ENCODE data around the gene EP400. TPM values are rescaled to one million over a fixed set of nuclear protein-coding genes. Genes with fewer than 3 reads are reported as not detected.
"Not testable (repeated sequence)": the region's sequence is repeated elsewhere in the genome, so short reads cannot be mapped to it uniquely, and the experiment has no call there.

Gene EP400
- total RNA-seq, 1 donor from 2014 or later, result 51.3 TPM

DNA sequence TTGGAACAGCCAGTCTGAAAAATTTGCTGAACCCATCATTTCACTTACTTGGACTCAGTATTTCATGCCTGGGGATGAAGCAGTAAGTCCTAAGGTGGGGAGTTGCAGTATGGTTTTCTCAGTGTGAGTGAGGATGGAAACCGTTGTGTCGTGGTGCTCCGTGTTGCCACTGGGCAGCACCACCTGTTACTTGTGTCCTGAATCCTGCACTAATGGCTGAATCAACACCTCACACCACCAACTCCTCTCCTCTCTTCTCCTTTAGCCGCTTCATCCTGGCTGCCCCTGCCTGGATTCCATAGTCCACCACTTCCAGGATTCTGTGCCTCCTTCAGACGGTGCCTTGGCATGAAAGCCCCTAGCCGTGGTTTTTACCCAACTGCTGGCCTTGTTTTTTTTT, 3.0 kb upstream of the EP400 start:
- Mint-ChIP-seq H3K36me3 (ENCODE audit: unreplicated experiment) (peaks cover 9% of the 10 kb centered on the region), H3K27me3 (ENCODE audit: unreplicated experiment) (no peaks in the 10 kb centered on the region), H3K9me3 (ENCODE audit: unreplicated experiment) (no peaks in the 10 kb centered on the region), H3K4me3 (ENCODE audit: unreplicated experiment) (no peak overlapping the region), H3K27ac (ENCODE audit: unreplicated experiment) (no peak overlapping the region), H3K4me1 (ENCODE audit: unreplicated experiment) (peaks cover 14% of the 10 kb centered on the region)
- DNase-seq (ENCODE audit: extremely low spot score, unreplicated experiment), result no peak
- TF ChIP-seq, protein P1, sequence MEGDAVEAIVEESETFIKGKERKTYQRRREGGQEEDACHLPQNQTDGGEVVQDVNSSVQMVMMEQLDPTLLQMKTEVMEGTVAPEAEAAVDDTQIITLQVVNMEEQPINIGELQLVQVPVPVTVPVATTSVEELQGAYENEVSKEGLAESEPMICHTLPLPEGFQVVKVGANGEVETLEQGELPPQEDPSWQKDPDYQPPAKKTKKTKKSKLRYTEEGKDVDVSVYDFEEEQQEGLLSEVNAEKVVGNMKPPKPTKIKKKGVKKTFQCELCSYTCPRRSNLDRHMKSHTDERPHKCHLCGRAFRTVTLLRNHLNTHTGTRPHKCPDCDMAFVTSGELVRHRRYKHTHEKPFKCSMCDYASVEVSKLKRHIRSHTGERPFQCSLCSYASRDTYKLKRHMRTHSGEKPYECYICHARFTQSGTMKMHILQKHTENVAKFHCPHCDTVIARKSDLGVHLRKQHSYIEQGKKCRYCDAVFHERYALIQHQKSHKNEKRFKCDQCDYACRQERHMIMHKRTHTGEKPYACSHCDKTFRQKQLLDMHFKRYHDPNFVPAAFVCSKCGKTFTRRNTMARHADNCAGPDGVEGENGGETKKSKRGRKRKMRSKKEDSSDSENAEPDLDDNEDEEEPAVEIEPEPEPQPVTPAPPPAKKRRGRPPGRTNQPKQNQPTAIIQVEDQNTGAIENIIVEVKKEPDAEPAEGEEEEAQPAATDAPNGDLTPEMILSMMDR (IDR thresholded peaks at IDR 0.05), result no peak

DNA sequence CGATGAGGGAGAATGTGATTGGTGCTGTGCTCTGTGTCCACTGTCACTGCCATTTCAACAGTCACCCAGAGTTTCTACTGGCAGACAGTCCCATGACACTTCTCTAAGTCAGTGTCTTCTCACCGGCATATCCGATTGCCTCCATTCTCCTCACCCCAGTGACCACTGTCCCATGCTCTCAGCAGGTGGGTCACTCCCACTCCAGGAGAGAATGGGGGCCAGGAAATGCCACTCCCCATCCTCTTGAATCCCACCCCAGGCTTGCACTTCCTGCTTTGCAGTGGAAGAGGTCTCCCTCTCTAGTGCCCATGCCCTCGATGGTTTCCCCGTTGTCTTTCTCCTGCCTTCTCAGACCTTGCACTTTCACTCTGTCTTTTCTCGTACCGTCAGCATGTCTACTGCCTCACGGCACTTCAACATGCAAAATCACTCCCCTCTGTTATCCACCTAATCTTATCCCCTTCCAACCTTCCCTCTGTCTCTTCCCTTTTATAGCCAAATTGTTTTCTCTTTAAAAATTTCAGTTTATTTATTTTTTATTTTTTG, 2.2 kb upstream of the EP400 start:
- DNase-seq (ENCODE audit: extremely low spot score, unreplicated experiment), result peak; percentile 74
- H3K27ac Mint-ChIP-seq (ENCODE audit: unreplicated experiment), result peak overlapping the region; percentile 7
- peaks cover 15% of the 10 kb centered on the region for H3K4me1 Mint-ChIP-seq (ENCODE audit: unreplicated experiment)
- no peaks in the 10 kb centered on the region for H3K27me3 Mint-ChIP-seq (ENCODE audit: unreplicated experiment)
- TF ChIP-seq, protein P1 (IDR thresholded peaks at IDR 0.05), result no peak
- H3K36me3 Mint-ChIP-seq (ENCODE audit: unreplicated experiment), result peaks cover 8% of the 10 kb centered on the region
- H3K4me3 Mint-ChIP-seq (ENCODE audit: unreplicated experiment), result no peak overlapping the region
- H3K9me3 Mint-ChIP-seq (ENCODE audit: unreplicated experiment), result no peaks in the 10 kb centered on the region

DNA sequence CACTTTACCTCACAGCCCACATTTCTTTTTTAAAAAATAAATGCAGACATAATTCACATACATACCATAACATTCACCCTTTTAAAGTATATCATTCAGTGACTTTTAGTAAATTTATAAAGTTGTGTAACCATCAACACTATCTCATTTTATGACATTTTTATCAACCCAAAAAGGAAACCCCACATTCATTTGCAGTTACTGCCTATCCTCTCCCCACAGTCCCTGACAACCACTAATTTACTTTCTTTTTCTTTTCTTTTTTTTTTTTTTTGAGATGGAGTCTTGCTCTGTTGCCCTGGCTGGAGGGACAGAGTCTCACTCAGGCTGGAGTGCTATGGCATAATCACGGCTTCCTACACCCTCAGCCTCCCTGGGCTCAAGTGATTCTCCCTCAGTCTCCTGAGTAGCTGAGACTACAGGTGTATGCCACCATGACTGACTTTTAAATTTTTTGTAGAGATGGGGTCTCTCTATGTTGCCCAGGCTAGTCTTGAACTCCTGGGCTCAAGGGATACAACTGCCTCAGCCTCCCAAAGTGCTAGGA, 1.5 kb upstream of the EP400 start:
- H3K9me3 Mint-ChIP-seq (ENCODE audit: unreplicated experiment), result no peaks in the 10 kb centered on the region
- no peaks in the 10 kb centered on the region for H3K27me3 Mint-ChIP-seq (ENCODE audit: unreplicated experiment)
- TF ChIP-seq, protein P1 (IDR thresholded peaks at IDR 0.05), result no peak
- H3K36me3 Mint-ChIP-seq (ENCODE audit: unreplicated experiment), result peaks cover 8% of the 10 kb centered on the region
- peaks cover 16% of the 10 kb centered on the region for H3K4me1 Mint-ChIP-seq (ENCODE audit: unreplicated experiment)
- DNase-seq (ENCODE audit: extremely low spot score, unreplicated experiment), result peak; percentile 17
- H3K4me3 Mint-ChIP-seq (ENCODE audit: unreplicated experiment), result peak overlapping the region; percentile 8
- H3K27ac Mint-ChIP-seq (ENCODE audit: unreplicated experiment), result peak overlapping the region; percentile 46

DNA sequence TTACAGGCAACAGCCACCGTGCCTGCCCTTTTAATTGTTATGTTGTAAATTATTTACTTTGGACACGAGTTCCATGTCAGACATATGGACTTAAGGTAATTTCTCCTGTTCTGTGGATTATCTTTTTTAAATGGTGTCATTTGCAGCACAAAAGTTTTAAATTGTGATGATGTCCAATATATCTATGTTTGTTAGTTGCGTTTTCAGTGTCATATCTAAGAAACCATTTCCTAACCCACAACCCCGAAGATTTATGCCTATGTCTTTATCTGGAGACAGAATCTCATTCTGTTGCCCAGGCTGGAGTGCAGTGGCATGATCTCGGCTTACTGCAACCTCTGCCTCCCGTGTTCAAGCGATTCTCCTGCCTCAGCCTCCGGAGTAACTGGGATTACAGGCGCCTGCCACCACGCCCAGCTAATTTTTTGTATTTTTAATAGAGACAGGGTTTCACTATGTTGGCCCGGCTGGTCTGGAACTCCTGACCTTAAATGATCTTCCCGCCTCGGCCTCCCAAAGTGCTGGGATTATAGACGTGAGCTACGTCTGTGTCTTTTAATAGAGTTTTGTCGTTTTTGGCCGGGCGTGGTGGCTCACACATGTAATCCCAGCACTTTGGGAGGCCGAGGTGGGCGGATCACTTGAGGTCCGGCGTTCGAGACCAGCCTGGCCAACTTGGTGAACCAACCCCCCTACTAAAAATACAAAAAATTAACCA, 870 bp upstream of the EP400 start:
- not testable (repeated sequence) for H3K9me3 Mint-ChIP-seq (ENCODE audit: unreplicated experiment); H3K27me3 Mint-ChIP-seq (ENCODE audit: unreplicated experiment); H3K36me3 Mint-ChIP-seq (ENCODE audit: unreplicated experiment); DNase-seq (ENCODE audit: extremely low spot score, unreplicated experiment)
- peak overlapping the region; percentile 78 for H3K4me3 Mint-ChIP-seq (ENCODE audit: unreplicated experiment)
- H3K4me1 Mint-ChIP-seq (ENCODE audit: unreplicated experiment), result peaks cover 16% of the 10 kb centered on the region
- peak overlapping the region; percentile 81 for H3K27ac Mint-ChIP-seq (ENCODE audit: unreplicated experiment)

DNA sequence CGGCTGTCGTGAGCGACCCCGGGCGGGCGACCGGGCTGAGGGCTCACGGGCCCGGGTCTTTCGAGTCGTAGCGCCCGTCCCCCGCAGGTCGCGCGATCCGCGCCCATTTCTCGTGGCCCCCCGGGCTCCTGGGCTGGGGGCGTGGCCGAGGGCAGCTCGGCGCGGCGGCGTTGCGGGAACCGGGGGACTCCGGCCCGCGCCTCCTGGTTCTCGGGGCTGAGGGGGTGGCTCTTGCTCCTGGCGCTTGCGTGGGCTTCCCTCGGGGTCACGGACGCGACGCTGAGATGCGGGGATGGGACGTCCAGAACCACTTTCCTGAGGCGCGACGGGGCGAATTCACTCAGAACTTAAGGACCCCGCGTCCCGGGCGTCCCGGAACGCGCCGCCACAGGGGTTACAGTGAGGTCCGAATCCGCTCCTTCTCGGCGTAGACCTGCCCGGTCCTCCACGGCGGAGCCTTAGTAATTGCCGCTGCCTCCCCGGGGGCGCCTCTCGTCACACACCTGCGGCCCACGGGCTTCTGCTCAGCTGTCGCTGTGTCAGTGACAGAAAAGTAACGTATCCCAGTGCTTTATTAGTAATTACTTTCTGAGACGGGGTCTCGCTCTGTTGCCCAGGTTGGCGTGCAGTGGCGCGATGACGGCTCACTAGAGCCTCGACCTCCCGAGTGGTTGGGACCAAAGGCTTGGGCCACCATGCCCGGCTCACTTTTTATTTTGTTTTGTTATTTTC, 606 bp downstream of the EP400 start:
- Mint-ChIP-seq H3K27ac (ENCODE audit: unreplicated experiment) (peak overlapping the region; percentile 76), H3K36me3 (ENCODE audit: unreplicated experiment) (no peaks in the 10 kb centered on the region), H3K27me3 (ENCODE audit: unreplicated experiment) (no peaks in the 10 kb centered on the region), H3K4me3 (ENCODE audit: unreplicated experiment) (peak overlapping the region; percentile 87), H3K9me3 (ENCODE audit: unreplicated experiment) (no peaks in the 10 kb centered on the region), H3K4me1 (ENCODE audit: unreplicated experiment) (peaks cover 16% of the 10 kb centered on the region)
- DNase-seq (ENCODE audit: extremely low spot score, unreplicated experiment), result peak; percentile 85
- TF ChIP-seq, protein P1 (IDR thresholded peaks at IDR 0.05), result no peak

DNA sequence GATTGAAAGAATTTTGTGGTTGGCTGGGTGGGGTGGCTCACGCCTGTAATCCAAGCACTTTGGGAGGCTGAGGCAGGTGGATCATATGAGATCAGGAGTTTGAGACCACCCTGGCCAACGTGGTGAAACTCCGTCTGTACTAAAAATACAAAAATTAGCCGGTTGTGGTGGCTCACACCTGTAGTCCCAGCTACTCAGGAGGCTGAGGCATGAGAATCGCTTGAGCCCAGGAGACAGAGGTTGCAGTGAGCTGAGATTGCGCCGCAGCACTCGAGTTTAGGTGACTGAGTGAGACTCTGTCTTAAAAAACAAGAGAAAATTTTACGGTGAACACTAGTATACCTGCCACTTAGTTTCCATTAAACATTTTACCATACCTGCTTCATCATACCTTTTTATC, 4.1 kb downstream of the EP400 start:
- not testable (repeated sequence) for H3K9me3 Mint-ChIP-seq (ENCODE audit: unreplicated experiment); H3K27ac Mint-ChIP-seq (ENCODE audit: unreplicated experiment)
- peaks cover 29% of the 10 kb centered on the region for H3K4me1 Mint-ChIP-seq (ENCODE audit: unreplicated experiment)

DNA sequence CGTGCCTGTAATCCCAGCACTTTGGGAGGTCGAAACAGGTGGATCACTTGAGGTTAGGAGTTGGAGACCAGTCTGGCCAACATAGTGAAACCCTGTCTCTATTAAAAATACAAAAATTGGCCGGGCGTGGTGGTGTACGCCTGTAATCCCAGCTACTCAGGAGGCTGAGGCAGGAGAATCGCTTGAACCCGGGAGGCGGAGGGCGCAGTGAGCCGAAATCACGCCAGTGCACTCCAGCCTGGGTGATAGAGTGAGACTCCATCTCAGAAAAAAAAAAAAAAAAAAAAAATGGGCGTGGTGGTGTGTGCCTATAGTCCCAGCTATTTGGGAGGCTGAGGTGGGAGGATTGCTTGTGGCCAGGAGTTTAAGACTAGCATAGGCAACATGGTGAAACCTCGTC, 4.7 kb downstream of the EP400 start:
- not testable (repeated sequence) for DNase-seq (ENCODE audit: extremely low spot score, unreplicated experiment); H3K27ac Mint-ChIP-seq (ENCODE audit: unreplicated experiment); H3K36me3 Mint-ChIP-seq (ENCODE audit: unreplicated experiment); H3K27me3 Mint-ChIP-seq (ENCODE audit: unreplicated experiment); H3K9me3 Mint-ChIP-seq (ENCODE audit: unreplicated experiment); H3K4me3 Mint-ChIP-seq (ENCODE audit: unreplicated experiment)
- H3K4me1 Mint-ChIP-seq (ENCODE audit: unreplicated experiment), result peaks cover 33% of the 10 kb centered on the region

More for the DNA sequence above, 4.1 kb downstream of the EP400 start:
- DNase-seq (ENCODE audit: extremely low spot score, unreplicated experiment); H3K27me3 Mint-ChIP-seq (ENCODE audit: unreplicated experiment); H3K36me3 Mint-ChIP-seq (ENCODE audit: unreplicated experiment); H3K4me3 Mint-ChIP-seq (ENCODE audit: unreplicated experiment): not testable (repeated sequence)

Data from osteocyte (in vitro differentiated cells).